Kidney (tissue), 14 donors: Measurements from ENCODE around the gene ATP6V0D1. TPM values are rescaled to one million over a fixed set of nuclear protein-coding genes. Genes with fewer than 3 reads are reported as not detected.
A peak's percentile ranks its signal among the peaks of the same experiment; 100 is the strongest.

Source experiments
- DNase-seq, 5 donors: peaks; one replicate each; pipeline ENCODE4 v3.0.0-alpha.2; 2013 to 2020
- FAIRE-seq: peaks from 2 replicates; lab custom pipeline; 2012; peaks lifted over from hg19 to GRCh38; lab: Jason Lieb, UNC
- H3K27ac ChIP-seq, 2 donors: one replicate each; pipeline ENCODE4 v1.7.0; 2013; ENCODE audit warnings: low read depth in 2 of 2, low read length in 2 of 2, inconsistent platforms in 1 of 2
- H3K27me3 ChIP-seq: one replicate; pipeline ENCODE4 v1.7.1; 2013; ENCODE audit warnings: low read length, inconsistent platforms; ENCODE audit not compliant: control insufficient read depth, insufficient read depth
- H3K36me3 ChIP-seq, 3 donors: one replicate each; pipeline versions ENCODE4 v1.7.0 to v1.7.1; 2013; ENCODE audit warnings: low read length in 3 of 3, control low read depth in 1 of 3, inconsistent platforms in 1 of 3; ENCODE audit not compliant: insufficient read depth in 3 of 3, control insufficient read depth in 2 of 3
- H3K4me1 ChIP-seq, 3 donors: one replicate each; pipeline versions ENCODE4 v1.7.0 to v1.7.1; 2013; ENCODE audit warnings: low read length in 3 of 3, inconsistent platforms in 1 of 3, low read depth in 1 of 3; ENCODE audit not compliant: control insufficient read depth in 2 of 3, insufficient read depth in 2 of 3
- H3K4me3 ChIP-seq, 3 donors: one replicate each; pipeline versions ENCODE4 v1.7.0 to v1.8.1; 2013; ENCODE audit warnings: low read length in 3 of 3, control low read depth in 1 of 3, inconsistent platforms in 1 of 3
- H3K9ac ChIP-seq, 3 donors: one replicate each; pipeline versions ENCODE4 v1.7.0 to v1.7.1; 2013; ENCODE audit warnings: low read length in 3 of 3, control low read depth in 1 of 3, inconsistent platforms in 1 of 3
- H3K9me3 ChIP-seq, 3 donors: one replicate each; pipeline versions ENCODE4 v1.7.0 to v1.7.1; 2013; ENCODE audit warnings: low read length in 3 of 3, control low read depth in 1 of 3, inconsistent platforms in 1 of 3; ENCODE audit not compliant: control insufficient read depth in 2 of 3, insufficient read depth in 1 of 3
- CTCF ChIP-seq: IDR thresholded peaks from 3 replicates; pipeline ENCODE4 v1.5.1; 2012; ENCODE audit warnings: mild to moderate bottlenecking, moderate library complexity, borderline replicate concordance; ENCODE audit not compliant: insufficient read depth; ENCODE audit errors: extremely low read depth
- intact Hi-C: fragments of 100-400 bp; cut with DNase I; formaldehyde crosslinking; loops from one replicate; pipeline ENCODE4 v1.11.1; 2022
- polyA plus RNA-seq: library from polyadenylated mRNA; stranded (reverse); fragments of 350-450 nt; fragmentation: Illumina TruSeq; extraction: RNeasy Lipid Tissue Mini Kit (QIAGEN cat#74804); gene quantifications from one replicate; pipeline ENCODE4 v1.2.3, GENCODE V29; 2014; ENCODE audit warnings: low read depth, low replicate concordance; ENCODE audit not compliant: insufficient read depth
- total RNA-seq: library from RNA; stranded (reverse); fragmentation: NEBNext Ultra II Directional; extraction: Animal tissue kit (Norgen Biotek cat#: 25700); gene quantifications from one replicate; pipeline ENCODE4 v1.2.1, GENCODE V29; 2021
- donor health status: control.
- donor health status: control.
- donor health status: control.
- donor health status: control.
- donor health status: control.
- donor health status: DM: yes; HTN: yes; CAD: no.
- donor health status: Normal renal cell carcinoma (clear cell type).

Gene ATP6V0D1
- total and polyA plus RNA-seq, 2 donors from 2014 or later: 100 to 208 TPM

GRCh38 chr16:67460961-67461360 lies 20.0 kb downstream of the ATP6V0D1 start:
- Histone ChIP-seq H3K36me3 (no peaks in the 10 kb centered on the region), H3K27ac (peak overlapping the region in 1 of 2 donors; percentile 79), H3K4me1 (peaks cover 0 to 77% (median 75%) of the 10 kb centered on the region in 3 donors), H3K4me3 (no peak overlapping the region), H3K9ac (peak overlapping the region in 1 of 3 donors; percentile 60), H3K9me3 (no peaks in the 10 kb centered on the region), H3K27me3 (no peaks in the 10 kb centered on the region)
- intact Hi-C loops: no loop called here
- TF ChIP-seq CTCF: no peak
- FAIRE-seq (no peak), DNase-seq (no peak)

DNA sequence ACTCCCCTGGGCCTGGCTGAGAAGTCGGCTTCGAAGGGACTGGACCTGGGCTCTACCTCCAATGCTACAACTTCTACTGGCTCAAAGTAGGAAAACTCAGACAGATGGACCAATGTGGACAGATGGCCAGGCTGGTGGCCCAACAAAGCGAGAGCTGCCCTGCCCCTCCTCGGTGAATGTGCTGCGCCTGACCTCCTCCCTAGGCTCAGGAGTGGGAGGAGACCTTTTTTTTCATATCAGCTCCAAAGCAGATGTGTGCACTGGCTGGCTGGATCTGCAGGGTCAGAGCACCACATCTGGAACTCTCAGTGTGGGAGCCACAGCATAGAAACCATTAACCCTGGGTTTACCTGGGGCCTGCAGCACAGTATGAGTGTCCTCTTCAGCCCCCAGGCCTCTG lies 20.8 kb downstream of the ATP6V0D1 start:
- H3K27me3 ChIP-seq: no peaks in the 10 kb centered on the region
- no peak for TF ChIP-seq CTCF
- intact Hi-C loops: no loop called here
- H3K4me3 ChIP-seq: no peak overlapping the region
- DNase-seq: no peak
- H3K27ac ChIP-seq: peak overlapping the region; percentile 79 to 91
- H3K9me3 ChIP-seq: no peaks in the 10 kb centered on the region
- H3K9ac ChIP-seq: peak overlapping the region in 1 of 3 donors; percentile 60
- no peaks in the 10 kb centered on the region for H3K36me3 ChIP-seq
- peaks cover 0 to 69% (median 68%) of the 10 kb centered on the region in 3 donors for H3K4me1 ChIP-seq
- no peak for FAIRE-seq

GRCh38 chr16:67459861-67460150 lies 21.2 kb downstream of the ATP6V0D1 start:
- no peak for DNase-seq
- Histone ChIP-seq H3K36me3 (no peaks in the 10 kb centered on the region), H3K4me1 (peaks cover 0 to 68% (median 67%) of the 10 kb centered on the region in 3 donors), H3K27ac (peak overlapping the region; percentile 79 to 91), H3K27me3 (no peaks in the 10 kb centered on the region), H3K4me3 (no peak overlapping the region), H3K9ac (peak overlapping the region in 1 of 3 donors; percentile 60), H3K9me3 (no peaks in the 10 kb centered on the region)
- TF ChIP-seq CTCF: no peak
- FAIRE-seq: no peak
- intact Hi-C loops: no loop called here
